HT1080 (cell line): ENCODE data around the gene MGAT5B. TPM values are rescaled to one million over a fixed set of nuclear protein-coding genes. Genes with fewer than 3 reads are reported as not detected.

ENCODE experiments used
- DNase-seq: peaks from one replicate; pipeline ENCODE4 v3.0.0-alpha.2; 2015; ENCODE audit warnings: low read depth
- total RNA-seq: library from RNA; depleted of rRNA; stranded (reverse); fragments of >200 nt; shearing (Covaris generic); gene quantifications from 2 replicates; pipeline ENCODE4 v1.2.3, GENCODE V29; 2014

Gene MGAT5B
- total RNA-seq, 1 experiment from 2014 or later = 20.0 TPM

DNA sequence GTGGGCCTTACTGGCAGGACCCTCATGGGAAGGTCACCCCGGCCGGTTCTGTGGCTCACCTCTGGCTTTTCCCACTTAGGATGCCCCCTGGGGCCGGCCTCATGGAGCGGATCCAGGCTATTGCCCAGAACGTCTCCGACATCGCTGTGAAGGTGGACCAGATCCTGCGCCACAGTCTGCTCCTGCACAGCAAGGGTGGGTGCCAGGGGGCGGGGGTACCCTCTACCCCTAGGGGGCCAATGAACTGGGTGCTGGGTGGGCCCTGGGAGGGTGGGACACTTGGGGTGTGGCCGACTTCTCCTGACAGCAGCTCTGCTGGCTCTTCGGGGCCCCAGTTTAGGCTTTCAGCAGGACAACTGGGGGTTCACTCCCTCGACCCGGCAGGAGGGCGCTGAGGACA lies 34.3 kb downstream of the MGAT5B start:
- DNase-seq = no peak

DNA sequence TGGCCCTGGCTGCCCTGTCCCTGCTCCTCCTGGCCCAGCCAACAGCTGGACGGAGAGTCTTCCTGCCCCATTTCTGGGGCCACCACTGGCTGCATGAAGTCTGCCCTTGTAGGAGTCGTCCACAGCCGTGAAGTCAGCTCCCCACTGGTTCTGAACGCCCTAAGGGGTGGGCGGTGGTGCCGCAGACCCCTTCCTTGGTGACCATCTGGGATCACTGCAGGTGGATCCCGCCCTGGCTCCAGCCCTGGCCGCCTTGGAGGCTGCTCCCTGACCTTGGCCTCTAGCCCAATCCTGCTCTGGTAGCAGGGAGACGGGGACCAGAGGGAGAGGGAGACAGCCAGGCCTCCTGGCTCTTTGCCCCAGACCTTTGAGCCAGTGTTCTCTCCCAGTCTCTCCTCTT lies 35.4 kb downstream of the MGAT5B start:
- DNase-seq = no peak

DNA sequence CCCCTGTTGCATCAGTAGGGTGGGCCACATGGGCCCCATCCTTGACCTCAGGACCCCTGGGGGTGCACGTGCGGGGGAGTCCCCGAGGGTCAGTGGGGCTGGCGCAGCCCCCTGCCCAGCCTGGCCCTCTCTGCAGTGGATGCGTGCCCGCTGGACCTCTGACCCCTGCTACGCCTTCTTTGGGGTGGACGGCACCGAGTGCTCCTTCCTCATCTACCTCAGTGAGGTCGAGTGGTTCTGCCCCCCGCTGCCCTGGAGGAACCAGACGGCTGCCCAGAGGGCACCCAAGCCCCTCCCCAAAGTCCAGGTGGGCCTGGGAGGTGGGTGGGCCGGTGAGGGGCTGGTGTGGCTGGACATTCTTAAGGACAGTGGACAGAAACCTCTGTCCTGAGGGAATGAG lies 35.9 kb downstream of the MGAT5B start:
- DNase-seq = no peak

DNA sequence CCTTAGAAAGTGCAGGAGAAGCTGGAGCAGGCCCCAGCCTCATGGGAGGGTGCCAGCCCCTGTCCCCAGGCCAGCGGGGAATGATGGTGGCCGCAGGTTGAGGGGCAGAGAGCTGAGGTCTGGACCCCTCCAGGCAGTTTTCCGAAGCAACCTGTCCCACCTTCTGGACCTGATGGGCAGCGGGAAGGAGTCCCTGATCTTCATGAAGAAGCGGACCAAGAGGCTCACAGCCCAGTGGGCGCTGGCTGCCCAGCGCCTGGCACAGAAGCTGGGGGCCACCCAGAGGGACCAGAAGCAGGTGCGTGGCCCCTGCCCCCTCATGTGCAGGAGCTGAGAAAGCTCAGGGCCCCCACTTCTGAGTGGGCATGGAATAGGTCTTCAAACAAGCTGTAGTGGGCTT lies 36.8 kb downstream of the MGAT5B start:
- DNase-seq = no peak

DNA sequence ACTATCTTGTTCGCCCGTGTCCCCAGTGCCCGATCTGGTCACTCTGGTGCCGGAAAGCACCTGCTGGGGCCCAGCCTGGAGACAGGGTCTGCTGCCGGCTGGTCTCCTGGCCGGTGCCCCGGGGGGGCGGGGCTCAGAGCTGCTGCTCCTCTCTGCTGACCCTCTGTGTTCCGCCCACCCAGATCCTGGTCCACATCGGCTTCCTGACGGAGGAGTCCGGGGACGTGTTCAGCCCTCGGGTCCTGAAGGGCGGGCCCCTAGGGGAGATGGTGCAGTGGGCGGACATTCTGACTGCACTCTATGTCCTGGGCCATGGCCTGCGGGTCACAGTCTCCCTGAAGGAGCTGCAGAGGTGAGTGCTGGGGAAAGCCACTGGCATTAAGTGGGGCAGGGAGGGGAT lies 37.6 kb downstream of the MGAT5B start:
- no peak for DNase-seq

DNA sequence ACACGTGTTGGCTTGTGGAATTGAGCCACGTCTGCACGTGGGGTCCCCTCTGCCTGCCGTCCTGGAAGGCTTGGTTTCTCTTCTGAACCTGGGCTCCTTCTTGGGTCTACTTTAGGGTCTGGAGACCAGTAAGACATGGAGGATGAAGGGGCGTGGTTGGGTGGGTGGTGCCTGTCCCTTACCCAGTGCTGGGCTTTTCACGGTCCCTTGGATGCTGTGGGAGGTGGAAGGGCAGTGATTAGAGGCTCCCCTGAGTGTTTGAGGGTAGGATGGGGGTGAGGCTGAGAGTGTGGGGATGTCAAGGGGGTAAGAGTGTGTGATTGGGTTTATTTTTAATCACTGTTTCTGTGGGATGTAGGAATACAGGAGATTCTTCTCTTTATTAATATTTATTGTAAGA lies 38.3 kb downstream of the MGAT5B start:
- no peak for DNase-seq

DNA sequence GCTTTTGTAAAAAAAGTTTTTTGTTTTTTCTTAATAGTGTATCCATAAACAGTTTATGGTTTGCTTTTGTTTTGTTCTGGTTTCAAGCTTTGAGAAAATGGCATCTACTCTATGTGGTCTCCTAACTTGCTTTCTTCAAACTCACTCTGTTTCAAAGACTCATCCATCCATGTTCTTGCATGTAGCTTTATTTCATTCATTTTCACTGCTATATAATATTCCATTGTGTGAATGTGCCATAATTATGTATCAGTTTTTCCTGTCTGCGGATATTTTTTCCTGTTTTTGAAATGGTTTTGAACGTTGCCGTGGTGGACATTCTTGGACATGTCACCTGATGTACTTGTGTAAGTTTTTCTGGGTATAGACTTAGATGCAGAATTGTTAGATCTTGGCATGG lies 39.1 kb downstream of the MGAT5B start:
- DNase-seq = no peak

DNA sequence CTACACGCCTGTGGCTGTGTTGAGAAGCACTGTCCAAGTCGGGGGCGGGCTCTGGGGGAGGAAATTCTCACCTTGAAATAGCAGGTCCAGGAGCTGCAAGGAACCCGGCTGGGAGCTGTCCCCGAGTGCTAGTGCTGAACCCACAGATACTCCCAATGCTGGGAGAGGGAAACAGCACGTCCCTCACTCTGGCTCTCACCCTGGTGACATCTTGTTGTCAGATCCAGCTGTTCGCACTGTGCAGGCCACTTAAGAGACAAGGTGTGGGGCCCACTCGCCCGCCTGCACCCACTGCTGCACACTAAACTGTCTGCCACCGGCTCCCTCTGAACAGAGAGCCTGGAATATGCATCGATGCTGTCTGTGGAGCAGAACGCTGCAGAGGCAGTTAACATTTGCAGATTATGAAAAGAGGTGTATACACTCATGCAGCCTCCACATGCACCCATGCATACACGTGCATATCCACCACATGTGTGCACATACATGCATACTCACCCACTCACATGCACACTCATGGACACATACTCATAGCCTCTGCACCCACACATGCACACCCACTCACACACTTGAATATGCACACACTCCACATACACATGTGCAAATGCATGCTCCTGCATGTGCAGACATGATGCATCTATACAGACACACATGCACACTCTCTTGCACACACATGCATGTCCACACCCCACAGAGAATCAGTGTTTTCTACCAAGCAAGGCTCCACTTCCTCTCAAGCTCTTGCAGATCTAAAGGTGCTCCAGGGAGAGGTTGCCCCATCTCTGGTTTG lies 42.0 kb downstream of the MGAT5B start:
- no peak for DNase-seq

DNA sequence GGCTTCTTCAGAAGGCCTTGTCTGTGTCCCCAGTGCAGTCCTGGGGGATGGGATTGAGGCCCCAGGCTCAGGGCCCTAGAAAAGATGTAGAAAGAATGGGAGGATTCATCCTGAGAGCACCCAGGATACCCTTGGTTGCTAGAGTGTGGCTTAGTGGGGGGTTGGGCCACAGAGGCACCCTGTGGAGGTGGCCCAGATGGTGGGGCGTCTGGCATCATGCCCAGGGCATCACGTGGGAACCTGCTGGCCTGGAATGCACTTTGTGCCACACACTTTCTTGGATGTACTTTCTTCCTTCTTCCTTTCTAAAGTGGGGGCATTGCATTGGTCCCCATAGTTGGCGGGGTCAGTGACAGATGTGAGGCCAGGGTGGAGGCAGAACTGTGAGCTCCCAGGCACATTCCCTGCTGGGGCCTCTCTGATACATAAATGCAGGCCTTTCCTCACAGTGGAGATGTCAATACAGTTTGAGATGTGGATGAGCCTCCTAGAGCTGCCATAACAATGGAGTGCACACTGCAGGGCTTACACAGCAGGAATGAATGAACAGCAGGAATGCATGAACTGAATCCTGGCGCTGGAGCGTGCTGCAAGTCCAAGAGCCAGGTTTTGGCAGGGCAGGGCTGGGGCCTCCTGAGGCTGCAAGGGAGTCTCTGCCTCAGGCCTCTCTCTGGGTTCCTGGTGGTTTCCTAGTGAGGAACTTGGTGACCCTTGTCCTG lies 43.3 kb downstream of the MGAT5B start:
- no peak for DNase-seq

DNA sequence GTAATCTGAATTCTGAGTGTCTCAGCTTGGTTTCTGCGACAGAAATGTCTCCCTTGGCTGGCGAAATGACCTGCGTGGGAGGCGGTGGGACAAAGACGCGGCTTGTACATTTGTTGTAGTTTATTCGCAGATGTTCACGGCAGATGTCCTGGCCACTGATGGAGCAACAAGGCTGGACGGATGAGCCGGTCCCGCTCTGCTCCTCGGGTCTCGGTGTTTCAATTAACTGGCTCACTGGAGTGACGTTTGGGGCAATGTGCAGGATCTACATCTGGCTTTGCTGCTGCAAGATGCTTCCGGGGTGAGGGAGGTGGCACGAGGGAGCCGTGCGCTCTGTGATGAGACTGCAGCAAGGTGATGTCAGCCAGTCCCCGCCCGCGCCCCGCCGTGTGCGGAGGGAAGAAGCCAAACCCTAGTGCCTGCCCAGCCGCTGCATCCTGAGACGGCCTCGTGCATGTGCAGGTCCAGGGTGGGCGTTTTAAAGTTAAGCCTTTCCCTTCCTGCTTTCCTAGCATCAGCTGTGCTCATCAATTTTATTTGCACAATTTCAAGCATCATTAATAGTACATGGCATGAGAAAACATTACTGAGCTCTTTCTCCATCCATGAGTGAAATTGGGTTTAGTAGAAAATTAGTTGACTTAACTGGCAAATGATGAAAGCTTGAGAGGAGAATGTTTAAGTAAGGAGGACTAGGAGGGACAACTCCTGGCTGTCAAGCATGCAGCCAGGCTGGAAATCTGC lies 44.4 kb downstream of the MGAT5B start:
- DNase-seq = no peak

DNA sequence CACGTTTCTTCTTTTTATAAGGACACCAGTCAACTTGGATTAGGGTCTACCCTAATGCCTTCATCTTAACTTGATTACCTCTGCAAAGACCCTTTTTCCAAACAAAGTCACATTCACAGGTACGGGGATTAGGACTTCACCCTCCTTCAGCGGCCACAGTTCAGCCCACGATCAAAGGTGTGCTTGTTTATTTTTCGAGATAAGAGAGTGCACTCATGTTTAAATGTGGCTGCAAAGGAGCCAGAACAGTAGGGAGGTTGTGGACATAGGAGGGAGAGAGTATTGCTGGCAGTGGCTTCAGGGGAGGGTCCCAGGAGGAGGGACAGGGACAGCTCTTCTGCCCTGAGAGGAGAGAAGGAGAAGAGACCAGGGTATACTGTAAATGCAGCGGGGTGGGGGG lies 46.7 kb downstream of the MGAT5B start:
- no peak for DNase-seq

DNA sequence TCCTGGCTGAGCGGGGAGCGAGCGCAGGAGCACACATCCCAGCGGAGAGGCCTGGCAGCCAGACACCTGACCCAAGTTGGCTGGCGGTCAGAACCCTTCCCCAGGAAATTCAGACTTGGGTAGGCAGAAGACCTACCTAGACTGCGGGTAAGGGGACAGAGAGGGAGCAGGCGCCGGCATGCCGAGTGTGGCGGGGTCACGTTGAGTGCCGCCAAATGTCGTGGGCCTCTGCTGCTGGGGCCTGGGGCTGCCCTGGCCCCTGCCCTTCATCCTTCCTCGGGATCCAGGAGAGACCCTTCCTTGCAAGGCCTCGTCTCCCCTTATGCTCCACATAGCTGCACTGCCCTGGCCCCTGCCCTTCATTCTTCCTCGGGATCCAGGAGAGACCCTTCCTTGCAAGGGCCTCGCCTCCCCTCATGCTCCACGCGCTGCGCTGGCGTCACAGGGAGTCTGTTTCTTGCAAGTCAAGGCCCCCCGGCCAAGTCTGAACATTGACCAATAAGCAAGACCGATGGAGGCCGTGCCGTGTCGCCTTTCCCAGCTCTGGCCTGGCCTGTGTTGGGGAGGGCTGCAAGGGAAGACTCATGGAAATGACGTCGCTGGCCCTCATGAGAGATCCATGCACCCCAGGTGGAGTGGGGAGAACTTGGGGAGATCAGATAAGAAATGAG lies 47.8 kb downstream of the MGAT5B start:
- no peak for DNase-seq

DNA sequence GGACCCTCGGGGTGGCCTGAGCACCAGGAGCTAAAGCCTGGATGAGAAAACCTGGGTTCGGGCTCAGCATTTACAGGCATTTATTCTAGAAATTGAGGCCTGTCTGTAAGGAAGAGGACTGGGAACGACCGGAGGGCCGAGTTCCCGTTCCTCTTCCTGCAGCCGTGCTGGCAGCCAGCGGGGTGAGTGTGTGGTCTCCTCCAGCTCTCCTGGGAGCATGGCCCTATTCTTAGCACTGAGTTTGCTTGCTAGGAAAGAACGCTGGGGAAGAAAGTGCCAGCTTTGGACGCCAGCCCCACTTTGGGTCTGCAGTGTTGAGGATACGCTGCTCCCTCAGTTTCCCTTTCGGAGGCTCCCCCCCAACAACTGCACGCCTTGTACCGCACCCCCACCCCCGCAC lies 49.6 kb downstream of the MGAT5B start:
- DNase-seq = no peak

DNA sequence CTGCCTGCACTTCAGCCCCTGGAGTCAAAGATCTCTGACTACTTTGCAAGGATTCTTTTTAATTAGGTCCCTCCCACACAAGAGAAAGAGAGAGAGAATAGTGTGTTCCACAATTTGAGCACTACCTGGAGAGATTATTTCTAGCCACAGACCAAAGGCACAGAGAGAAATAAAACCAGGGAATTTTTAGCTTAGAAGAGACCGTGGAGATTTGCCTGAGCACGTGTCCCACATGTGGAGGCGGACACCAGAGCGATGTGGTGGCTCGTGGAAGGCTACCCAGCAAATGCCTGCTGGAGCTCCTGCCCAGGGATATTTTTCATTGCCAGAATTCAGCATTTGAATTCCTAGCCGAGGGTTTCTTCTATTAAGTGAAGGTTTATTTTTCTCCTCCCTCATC lies 50.6 kb downstream of the MGAT5B start:
- no peak for DNase-seq

DNA sequence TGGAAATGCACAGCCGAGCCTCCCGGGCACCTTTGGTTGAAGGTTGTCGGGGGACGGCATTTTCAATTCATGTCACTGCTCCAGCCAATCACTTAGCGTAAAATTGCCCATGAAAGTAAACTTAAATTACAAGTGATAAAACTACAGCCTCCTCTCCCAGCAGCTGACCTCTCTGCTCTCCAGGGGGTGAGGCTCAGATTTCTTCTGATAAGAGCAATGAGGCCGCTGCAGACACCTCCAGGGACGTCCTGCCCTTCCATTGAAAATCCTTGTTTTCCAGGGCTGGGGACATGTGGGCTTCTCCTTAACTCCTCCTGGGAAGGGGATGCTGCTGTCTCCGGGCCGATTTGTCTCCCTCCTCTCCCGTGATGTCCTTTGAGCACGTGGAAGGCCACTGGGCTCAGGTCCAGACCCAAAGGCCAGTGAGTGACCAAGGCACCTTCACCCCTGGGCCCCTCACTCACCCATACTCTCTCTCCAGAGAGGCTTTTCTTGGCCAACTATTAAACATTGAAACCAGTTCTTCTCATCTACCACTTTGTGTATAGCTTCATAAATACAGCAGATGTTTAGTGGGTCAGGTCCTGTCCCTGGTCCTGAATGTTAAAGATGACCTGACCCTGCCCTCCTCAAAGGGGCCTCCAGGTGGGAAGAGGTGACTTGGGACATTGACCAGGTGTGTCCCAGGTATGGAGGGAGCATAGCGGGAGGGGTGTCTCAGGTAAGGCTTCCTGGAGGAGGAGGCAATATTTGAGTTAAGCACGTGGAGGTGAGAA lies 52.3 kb downstream of the MGAT5B start:
- no peak for DNase-seq

DNA sequence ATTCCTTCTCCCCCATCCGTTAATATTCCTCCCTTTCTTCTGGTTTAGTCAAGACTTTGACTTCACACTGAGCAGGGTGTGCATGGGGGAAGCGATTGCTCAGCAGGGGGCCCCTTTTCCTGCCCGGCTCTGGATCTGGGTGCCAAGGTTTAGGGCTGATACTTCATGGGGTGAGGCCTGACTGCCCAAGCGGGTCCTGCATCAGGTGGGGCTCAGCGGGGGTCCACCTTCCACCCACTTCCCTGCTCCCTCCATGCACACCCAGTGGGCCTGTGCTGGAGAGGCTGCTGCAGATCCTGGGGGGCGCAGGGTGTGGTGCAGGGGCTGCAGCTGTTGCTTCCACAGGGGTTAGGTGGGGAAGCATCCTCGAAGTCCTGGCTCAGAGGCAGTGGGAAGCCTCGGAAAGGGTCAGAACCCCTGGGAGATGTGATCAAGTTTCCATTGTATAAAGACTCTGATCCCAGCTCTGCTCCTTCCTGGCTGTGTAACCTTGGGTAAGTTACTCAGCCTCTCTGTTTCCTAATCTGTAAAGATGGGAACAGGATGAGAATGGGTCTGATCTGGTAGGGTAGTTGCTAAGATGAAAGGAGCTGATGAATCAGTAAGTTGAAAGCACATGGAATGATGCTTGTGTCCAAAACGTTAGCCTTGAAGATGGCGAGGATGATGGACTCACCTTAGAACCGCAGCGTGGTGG lies 53.3 kb downstream of the MGAT5B start:
- DNase-seq = no peak

DNA sequence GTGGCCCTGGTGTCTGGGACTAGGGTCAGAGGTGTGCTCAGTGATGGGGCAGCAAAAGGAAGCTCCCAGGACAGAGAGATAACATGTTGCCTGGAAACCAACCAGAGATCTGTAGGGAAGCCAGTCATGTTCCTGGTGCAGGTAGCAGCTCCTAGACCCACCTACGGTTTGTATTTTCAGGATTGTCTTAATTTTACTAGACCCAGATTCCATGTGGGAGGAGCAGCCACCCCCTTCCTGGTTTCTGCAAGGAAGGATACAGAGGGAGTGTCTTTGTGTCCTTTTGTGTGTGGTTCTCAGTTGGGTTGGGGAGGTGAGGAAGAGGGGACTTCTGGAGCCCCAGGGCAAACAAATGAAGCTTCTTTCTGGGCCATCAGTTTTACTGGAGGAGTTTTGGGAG lies 53.9 kb downstream of the MGAT5B start:
- no peak for DNase-seq

DNA sequence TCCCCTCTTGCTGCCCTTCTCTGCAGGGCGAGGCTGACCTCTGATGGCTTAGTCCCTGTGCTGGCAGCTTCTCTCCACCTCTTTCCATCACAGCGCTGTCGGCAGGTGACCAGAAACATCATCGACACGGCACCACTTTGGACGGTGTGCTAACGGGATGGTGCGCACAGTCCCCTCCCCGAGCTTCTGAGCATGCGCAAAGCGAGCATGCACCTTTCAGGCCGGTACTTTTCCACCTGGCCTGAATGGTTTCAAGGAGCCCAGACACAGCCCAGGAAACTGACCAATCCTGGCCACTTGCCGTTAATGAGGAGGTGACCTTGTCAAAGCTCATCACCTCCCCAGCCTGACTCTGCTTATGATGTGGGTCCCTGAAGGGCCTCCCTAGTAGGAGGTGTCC lies 54.8 kb downstream of the MGAT5B start:
- no peak for DNase-seq

DNA sequence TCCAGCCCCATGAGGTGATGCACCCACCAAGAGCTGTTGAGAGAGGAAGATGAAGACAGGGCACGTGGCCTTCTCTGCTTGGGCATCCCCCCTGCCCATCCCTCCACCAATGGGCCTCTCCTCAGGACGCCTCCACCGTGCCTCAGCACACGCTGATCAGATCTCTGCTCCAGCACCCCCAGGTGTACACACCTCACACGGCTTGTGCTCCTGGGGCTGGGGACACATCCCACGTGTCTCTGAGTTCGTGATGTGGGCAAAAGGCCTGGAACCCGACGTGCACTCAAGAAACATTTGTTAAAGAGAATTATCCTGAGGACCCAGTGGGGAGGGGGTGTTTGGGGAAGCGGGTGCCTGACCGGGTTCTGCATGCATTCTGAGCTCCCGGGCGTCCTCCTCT lies 55.3 kb downstream of the MGAT5B start:
- no peak for DNase-seq
